A549 (cell line): ENCODE measurements around the gene APC2. TPM values are rescaled to one million over a fixed set of nuclear protein-coding genes. Genes with fewer than 3 reads are reported as not detected.

Experiments used
- ATAC-seq, 2 experiments: fragments of 200-7000 bp in 1 of 2; fragments of >200 bp in 1 of 2; cut with Nextera tagmentation in 1 of 2; cut with Tn5 transposase in 1 of 2; 3 replicates each; pipeline versions ENCODE4 v1.8.0 to v1.9.1; 2018 to 2020; ENCODE audit warnings: mild to moderate bottlenecking in 1 of 2, moderate library complexity in 1 of 2
- CTCF ChIA-PET: fragments of 300-600 bp; sonication (Branson Sonifier 250); formaldehyde crosslinking; extraction: SDS; loops from one replicate; lab custom pipeline; 2021; ENCODE audit warnings: antibody characterized with exemption, inconsistent platforms; lab: Yijun Ruan, JAX
- POLR2A ChIA-PET: fragments of 350-600 bp; formaldehyde crosslinking; extraction: SDS; loops from one replicate; lab custom pipeline; 2021; ENCODE audit warnings: antibody characterized with exemption, inconsistent platforms; lab: Yijun Ruan, JAX
- DNase-seq, 2 experiments: peaks; one replicate each; pipeline versions ENCODE4 v3.0.0 to v3.0.0-alpha.2; 2011 to 2016; ENCODE audit warnings: low read depth in 1 of 2, low spot score in 1 of 2
- FAIRE-seq: peaks from 2 replicates; lab custom pipeline; 2011; peaks lifted over from hg19 to GRCh38; lab: Jason Lieb, UNC
- H3K27ac ChIP-seq, 2 experiments: fragments of >200 bp; sonication (Bioruptor Twin); formaldehyde crosslinking; 3 replicates each; pipeline ENCODE4 v1.5.1; 2016 to 2017
- H3K4me1 ChIP-seq: fragments of >200 bp; sonication (Bioruptor Twin); formaldehyde crosslinking; 3 replicates; pipeline ENCODE4 v1.6.1; 2016
- H3K4me2 ChIP-seq: fragments of >200 bp; sonication (Bioruptor Twin); formaldehyde crosslinking; 3 replicates; pipeline ENCODE4 v1.6.1; 2016
- H3K4me3 ChIP-seq: fragments of >200 bp; sonication (Bioruptor Twin); formaldehyde crosslinking; 3 replicates; pipeline ENCODE4 v1.5.1; 2016
- H3K9me3 ChIP-seq: fragments of >200 bp; sonication (Bioruptor Twin); formaldehyde crosslinking; 3 replicates; pipeline ENCODE4 v1.6.1; 2016
- CBX2 ChIP-seq: fragments of 200-600 bp; sonication (generic); IDR thresholded peaks from 2 replicates; pipeline ENCODE4 v1.6.1; 2016; ENCODE audit warnings: low read depth, mild to moderate bottlenecking, borderline replicate concordance
- CEBPB ChIP-seq, 2 experiments: fragments of >200 bp in 1 of 2; sonication (Bioruptor Twin) in 1 of 2; formaldehyde crosslinking in 1 of 2; IDR thresholded peaks; 2 replicates each; pipeline ENCODE4 v1.6.1; 2012 to 2016
- CHD2 ChIP-seq: fragments of 150-350 bp; IDR thresholded peaks from 2 replicates; pipeline ENCODE4 v1.6.1; 2014; ENCODE audit warnings: low read length; ENCODE audit not compliant: partially characterized antibody
- CHD4 ChIP-seq: fragments of 200-600 bp; sonication (generic); IDR thresholded peaks from 2 replicates; pipeline ENCODE4 v1.6.1; 2016; ENCODE audit warnings: antibody characterized with exemption, mild to moderate bottlenecking, borderline replicate concordance
- FOXS1 ChIP-seq: fragments of 250-450 bp; sonication (Bioruptor Pico); IDR thresholded peaks from 2 replicates; pipeline ENCODE4 v1.5.0; 2020; ENCODE audit warnings: mild to moderate bottlenecking, moderate library complexity
- HEYL ChIP-seq: fragments of 250-450 bp; sonication (Bioruptor Pico); IDR thresholded peaks from 2 replicates; pipeline ENCODE4 v1.8.0; 2021; ENCODE audit warnings: mild to moderate bottlenecking, moderate library complexity
- MAFK ChIP-seq: fragments of 450-650 bp; IDR thresholded peaks from 2 replicates; pipeline ENCODE4 v1.6.1; 2014; ENCODE audit not compliant: partially characterized antibody
- NFE2L2 ChIP-seq: fragments of 150-350 bp; conservative IDR thresholded peaks from 2 replicates; pipeline ENCODE4 v1.6.1; 2014; ENCODE audit warnings: low read length
- NR3C1 ChIP-seq: fragments of >200 bp; sonication (Bioruptor Twin); formaldehyde crosslinking; IDR thresholded peaks from 3 replicates; pipeline ENCODE4 v1.6.1; 2017
- POLR2A ChIP-seq: IDR thresholded peaks from 2 replicates; pipeline ENCODE4 v1.6.1; 2012; ENCODE audit warnings: mild to moderate bottlenecking, low read length
- RARB ChIP-seq: fragments of 250-450 bp; sonication (Bioruptor Pico); IDR thresholded peaks from 2 replicates; pipeline ENCODE4 v1.8.0; 2021; ENCODE audit warnings: mild to moderate bottlenecking, moderate library complexity
- RCOR1 ChIP-seq: fragments of 150-350 bp; IDR thresholded peaks from 2 replicates; pipeline ENCODE4 v1.6.1; 2014; ENCODE audit warnings: antibody characterized with exemption, low read length, low read depth
- RNF2 ChIP-seq: fragments of 200-600 bp; sonication (generic); IDR thresholded peaks from 2 replicates; pipeline ENCODE4 v1.6.1; 2016; ENCODE audit warnings: low read depth, mild to moderate bottlenecking, antibody characterized with exemption, moderate library complexity, borderline replicate concordance
- TP53 ChIP-seq: fragments of 250-450 bp; sonication (Bioruptor Pico); IDR thresholded peaks from 2 replicates; pipeline ENCODE4 v1.5.0; 2021; ENCODE audit warnings: mild to moderate bottlenecking, moderate library complexity
- ZSCAN20 ChIP-seq: fragments of 250-450 bp; sonication (Bioruptor Pico); IDR thresholded peaks from 2 replicates; pipeline ENCODE4 v1.8.0; 2022; ENCODE audit warnings: mild to moderate bottlenecking, moderate library complexity
- WGBS: methylation state at CpG from one replicate; pipeline ENCODE4 v1.1.6; 2017; ENCODE audit errors: missing lambda C conversion rate; 5-methylcytosine and 5-hydroxymethylcytosine counted together
- polyA plus RNA-seq, 4 experiments: library from polyadenylated mRNA; depleted of rRNA in 3 of 4; stranded (reverse); fragments of >200 nt; fragmentation: RNase III in 1 of 4; extraction: RNeasy Plus Mini Kit Qiagen cat#74134 plus additional on column Dnase treatment in 1 of 4; gene quantifications; 2 replicates in 3 of 4; 3 replicates in 1 of 4; pipeline ENCODE4 v1.2.3, GENCODE V29; 2011 to 2017
- TF ChIP-seq, protein P1 (sequence below): fragments of 150-350 bp; IDR thresholded peaks from 2 replicates; pipeline ENCODE4 v1.6.1; 2014; ENCODE audit warnings: low read depth, mild to moderate bottlenecking, low read length
- TF ChIP-seq, protein P2 (sequence below): IDR thresholded peaks from 2 replicates; pipeline ENCODE4 v1.6.1; 2012; ENCODE audit warnings: low read depth, borderline replicate concordance
- TF ChIP-seq, protein P3 (sequence below): fragments of >200 bp; sonication (Bioruptor Twin); formaldehyde crosslinking; IDR thresholded peaks from 2 replicates; pipeline ENCODE4 v1.6.1; 2016
- TF ChIP-seq, protein P4 (sequence below): fragments of 200-600 bp; sonication (generic); IDR thresholded peaks from 2 replicates; pipeline ENCODE4 v1.6.1; 2016; ENCODE audit warnings: antibody characterized with exemption, mild to moderate bottlenecking, moderate library complexity
- TF ChIP-seq, protein P5 (sequence below): IDR thresholded peaks from 2 replicates; pipeline ENCODE4 v1.6.1; 2012
- TF ChIP-seq, protein P6 (sequence below): fragments of 450-650 bp; IDR thresholded peaks from 2 replicates; pipeline ENCODE4 v1.6.1; 2014; ENCODE audit warnings: antibody characterized with exemption
- TF ChIP-seq, protein P7 (sequence below): fragments of 250-450 bp; sonication (Bioruptor Pico); IDR thresholded peaks from 2 replicates; pipeline ENCODE4 v1.5.0; 2021; ENCODE audit warnings: mild to moderate bottlenecking, moderate library complexity, borderline replicate concordance

APC2 gene
- polyA plus RNA-seq, 2 of the 4 experiments (the other 2 are of a cell fraction) = 0.36 to 1.6 TPM

DNA sequence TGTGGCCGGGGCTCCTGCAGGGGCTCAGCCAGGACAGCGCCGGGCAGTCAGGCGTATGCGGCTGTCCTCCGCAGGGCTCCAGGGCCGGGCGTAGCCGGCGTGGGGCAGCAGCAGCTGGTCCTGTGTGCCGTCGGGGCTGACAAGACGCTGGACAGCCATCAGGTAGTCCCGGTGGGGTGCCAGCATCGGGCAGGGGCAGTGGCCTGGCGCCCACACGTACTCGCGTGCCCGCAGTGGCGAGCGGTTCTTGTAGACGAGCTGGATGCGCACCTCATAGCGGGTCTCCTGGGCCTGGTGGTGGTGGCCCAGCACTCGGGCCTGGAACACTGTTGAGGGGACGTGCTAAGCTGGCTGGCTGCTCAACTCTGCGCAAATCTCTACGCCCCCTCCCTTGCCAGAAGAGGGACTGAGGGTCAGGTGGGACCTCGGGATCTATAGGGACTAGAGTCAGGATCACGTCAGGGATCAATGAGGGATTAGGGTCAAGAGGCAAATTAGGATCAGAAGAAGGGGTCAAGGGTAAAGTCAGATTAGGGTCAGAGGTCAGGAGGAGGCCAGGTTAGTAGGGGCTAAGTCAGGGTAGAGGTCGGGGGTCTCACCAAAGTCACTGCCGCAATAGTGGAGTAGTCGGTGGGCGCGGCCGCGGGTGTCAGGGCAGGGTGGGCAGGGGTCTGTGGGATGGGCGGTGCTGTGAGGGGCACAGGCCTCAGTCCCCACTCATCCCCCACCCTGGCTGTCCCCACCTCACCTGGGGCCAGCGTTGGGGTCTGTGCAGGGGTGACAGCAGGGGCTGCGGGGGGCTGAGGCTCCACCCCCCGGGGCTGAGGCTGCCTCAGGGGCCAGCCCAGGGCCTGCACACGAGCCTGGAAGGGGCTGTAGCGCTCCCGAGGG, 56.3 kb downstream of the APC2 start:
- FAIRE-seq = no peak
- POLR2A ChIA-PET = no interaction called here
- peaks cover 12% of the 10 kb centered on the region; the same call in 2 of the 3 replicates for H3K4me1 ChIP-seq
- CTCF ChIA-PET = no interaction called here
- no peak for TF ChIP-seq RARB (CRISPR knock-in tag)
- TF ChIP-seq CEBPB (IDR thresholded peaks at IDR 0.05) = no peak
- no peak for TF ChIP-seq FOXS1 (CRISPR knock-in tag)
- TF ChIP-seq NR3C1 = no peak
- TF ChIP-seq, protein P1, sequence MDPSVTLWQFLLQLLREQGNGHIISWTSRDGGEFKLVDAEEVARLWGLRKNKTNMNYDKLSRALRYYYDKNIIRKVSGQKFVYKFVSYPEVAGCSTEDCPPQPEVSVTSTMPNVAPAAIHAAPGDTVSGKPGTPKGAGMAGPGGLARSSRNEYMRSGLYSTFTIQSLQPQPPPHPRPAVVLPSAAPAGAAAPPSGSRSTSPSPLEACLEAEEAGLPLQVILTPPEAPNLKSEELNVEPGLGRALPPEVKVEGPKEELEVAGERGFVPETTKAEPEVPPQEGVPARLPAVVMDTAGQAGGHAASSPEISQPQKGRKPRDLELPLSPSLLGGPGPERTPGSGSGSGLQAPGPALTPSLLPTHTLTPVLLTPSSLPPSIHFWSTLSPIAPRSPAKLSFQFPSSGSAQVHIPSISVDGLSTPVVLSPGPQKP = no peak
- TF ChIP-seq NFE2L2 = no peak
- no peak for TF ChIP-seq MAFK
- no peak for TF ChIP-seq RNF2
- TF ChIP-seq ZSCAN20 (CRISPR knock-in tag) = no peak
- TF ChIP-seq POLR2A = no peak
- TF ChIP-seq, protein P2, sequence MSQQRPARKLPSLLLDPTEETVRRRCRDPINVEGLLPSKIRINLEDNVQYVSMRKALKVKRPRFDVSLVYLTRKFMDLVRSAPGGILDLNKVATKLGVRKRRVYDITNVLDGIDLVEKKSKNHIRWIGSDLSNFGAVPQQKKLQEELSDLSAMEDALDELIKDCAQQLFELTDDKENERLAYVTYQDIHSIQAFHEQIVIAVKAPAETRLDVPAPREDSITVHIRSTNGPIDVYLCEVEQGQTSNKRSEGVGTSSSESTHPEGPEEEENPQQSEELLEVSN = no peak
- no peak for TF ChIP-seq RCOR1
- TF ChIP-seq, protein P3, sequence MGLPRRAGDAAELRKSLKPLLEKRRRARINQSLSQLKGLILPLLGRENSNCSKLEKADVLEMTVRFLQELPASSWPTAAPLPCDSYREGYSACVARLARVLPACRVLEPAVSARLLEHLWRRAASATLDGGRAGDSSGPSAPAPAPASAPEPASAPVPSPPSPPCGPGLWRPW = no peak
- TF ChIP-seq CHD4 = no peak
- no peak for TF ChIP-seq CBX2
- TF ChIP-seq HEYL (CRISPR knock-in tag) = no peak
- no peak for TF ChIP-seq TP53
- TF ChIP-seq, protein P4, sequence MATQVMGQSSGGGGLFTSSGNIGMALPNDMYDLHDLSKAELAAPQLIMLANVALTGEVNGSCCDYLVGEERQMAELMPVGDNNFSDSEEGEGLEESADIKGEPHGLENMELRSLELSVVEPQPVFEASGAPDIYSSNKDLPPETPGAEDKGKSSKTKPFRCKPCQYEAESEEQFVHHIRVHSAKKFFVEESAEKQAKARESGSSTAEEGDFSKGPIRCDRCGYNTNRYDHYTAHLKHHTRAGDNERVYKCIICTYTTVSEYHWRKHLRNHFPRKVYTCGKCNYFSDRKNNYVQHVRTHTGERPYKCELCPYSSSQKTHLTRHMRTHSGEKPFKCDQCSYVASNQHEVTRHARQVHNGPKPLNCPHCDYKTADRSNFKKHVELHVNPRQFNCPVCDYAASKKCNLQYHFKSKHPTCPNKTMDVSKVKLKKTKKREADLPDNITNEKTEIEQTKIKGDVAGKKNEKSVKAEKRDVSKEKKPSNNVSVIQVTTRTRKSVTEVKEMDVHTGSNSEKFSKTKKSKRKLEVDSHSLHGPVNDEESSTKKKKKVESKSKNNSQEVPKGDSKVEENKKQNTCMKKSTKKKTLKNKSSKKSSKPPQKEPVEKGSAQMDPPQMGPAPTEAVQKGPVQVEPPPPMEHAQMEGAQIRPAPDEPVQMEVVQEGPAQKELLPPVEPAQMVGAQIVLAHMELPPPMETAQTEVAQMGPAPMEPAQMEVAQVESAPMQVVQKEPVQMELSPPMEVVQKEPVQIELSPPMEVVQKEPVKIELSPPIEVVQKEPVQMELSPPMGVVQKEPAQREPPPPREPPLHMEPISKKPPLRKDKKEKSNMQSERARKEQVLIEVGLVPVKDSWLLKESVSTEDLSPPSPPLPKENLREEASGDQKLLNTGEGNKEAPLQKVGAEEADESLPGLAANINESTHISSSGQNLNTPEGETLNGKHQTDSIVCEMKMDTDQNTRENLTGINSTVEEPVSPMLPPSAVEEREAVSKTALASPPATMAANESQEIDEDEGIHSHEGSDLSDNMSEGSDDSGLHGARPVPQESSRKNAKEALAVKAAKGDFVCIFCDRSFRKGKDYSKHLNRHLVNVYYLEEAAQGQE = no peak
- TF ChIP-seq, all 56 proteins: peak for 0
- DNase-seq (no peak), ATAC-seq (no peak)
- Histone ChIP-seq H3K27ac (no peak overlapping the region), H3K4me3 (no peak overlapping the region), H3K9me3 (no peaks in the 10 kb centered on the region), H3K4me2 (no peak overlapping the region)
- 88% methylated on average over 16 of the region's 45 CpGs for WGBS

DNA sequence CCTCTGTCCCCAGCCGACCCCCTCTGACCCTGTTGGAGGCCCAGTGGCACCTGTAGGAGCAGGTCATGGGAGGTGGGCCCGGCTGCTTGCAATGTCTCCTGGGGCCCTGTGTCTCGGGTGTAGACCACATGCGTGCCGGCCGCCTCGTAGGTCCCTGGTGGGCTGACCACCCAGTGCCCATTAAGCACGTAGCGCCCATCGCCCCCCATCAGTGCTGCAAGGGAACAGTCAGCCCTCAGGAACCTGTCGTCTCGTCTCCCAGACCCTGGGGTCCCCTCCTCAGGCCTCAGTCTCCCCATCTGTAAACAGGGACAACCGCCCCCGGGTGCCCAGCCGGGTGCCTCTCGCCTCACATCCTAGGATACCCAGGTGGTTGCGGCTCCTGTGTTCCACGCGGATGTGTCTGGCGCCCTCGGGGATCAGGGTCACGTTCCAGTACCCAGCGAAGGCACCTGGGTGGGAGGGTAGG, 57.3 kb downstream of the APC2 start:
- no peak for FAIRE-seq
- POLR2A ChIA-PET = no interaction called here
- WGBS = 100% methylated on average over 10 of the region's 23 CpGs
- Histone ChIP-seq H3K27ac (peak overlapping the region; percentile 88 to 91; a peak in 5 of 6 replicates), H3K4me3 (peak overlapping the region; percentile 57; the same call in 1 of the 3 replicates), H3K4me1 (peaks cover 11% of the 10 kb centered on the region; the same call in 2 of the 3 replicates)
- CTCF ChIA-PET = interaction anchor here (0.6 to 1.5 kb wide), 2 partner anchors 15 to 654 kb away, joined by 4 to 5 read pairs; no protein-coding TSS in a partner anchor
- no peak for ATAC-seq
- TF ChIP-seq CHD2 (no peak), ZSCAN20 (CRISPR knock-in tag) (no peak)
- TF ChIP-seq, protein P5, sequence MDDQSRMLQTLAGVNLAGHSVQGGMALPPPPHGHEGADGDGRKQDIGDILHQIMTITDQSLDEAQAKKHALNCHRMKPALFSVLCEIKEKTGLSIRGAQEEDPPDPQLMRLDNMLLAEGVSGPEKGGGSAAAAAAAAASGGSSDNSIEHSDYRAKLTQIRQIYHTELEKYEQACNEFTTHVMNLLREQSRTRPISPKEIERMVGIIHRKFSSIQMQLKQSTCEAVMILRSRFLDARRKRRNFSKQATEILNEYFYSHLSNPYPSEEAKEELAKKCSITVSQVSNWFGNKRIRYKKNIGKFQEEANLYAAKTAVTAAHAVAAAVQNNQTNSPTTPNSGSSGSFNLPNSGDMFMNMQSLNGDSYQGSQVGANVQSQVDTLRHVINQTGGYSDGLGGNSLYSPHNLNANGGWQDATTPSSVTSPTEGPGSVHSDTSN = no peak
- TF ChIP-seq, protein P6, sequence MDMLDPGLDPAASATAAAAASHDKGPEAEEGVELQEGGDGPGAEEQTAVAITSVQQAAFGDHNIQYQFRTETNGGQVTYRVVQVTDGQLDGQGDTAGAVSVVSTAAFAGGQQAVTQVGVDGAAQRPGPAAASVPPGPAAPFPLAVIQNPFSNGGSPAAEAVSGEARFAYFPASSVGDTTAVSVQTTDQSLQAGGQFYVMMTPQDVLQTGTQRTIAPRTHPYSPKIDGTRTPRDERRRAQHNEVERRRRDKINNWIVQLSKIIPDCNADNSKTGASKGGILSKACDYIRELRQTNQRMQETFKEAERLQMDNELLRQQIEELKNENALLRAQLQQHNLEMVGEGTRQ = no peak
- TF ChIP-seq, protein P7, sequence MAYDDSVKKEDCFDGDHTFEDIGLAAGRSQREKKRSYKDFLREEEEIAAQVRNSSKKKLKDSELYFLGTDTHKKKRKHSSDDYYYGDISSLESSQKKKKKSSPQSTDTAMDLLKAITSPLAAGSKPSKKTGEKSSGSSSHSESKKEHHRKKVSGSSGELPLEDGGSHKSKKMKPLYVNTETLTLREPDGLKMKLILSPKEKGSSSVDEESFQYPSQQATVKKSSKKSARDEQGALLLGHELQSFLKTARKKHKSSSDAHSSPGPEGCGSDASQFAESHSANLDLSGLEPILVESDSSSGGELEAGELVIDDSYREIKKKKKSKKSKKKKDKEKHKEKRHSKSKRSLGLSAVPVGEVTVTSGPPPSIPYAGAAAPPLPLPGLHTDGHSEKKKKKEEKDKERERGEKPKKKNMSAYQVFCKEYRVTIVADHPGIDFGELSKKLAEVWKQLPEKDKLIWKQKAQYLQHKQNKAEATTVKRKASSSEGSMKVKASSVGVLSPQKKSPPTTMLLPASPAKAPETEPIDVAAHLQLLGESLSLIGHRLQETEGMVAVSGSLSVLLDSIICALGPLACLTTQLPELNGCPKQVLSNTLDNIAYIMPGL (CRISPR knock-in tag) = no peak
- TF ChIP-seq, all 56 proteins: peak for 0
- Histone ChIP-seq H3K9me3 (no peaks in the 10 kb centered on the region), H3K4me2 (peak overlapping the region; percentile 77)
- no peak for DNase-seq
